Right ventricle myocardium inferior (tissue), 1 donor: ENCODE measurements around the gene ATF2. TPM values are rescaled to one million over a fixed set of nuclear protein-coding genes. Genes with fewer than 3 reads are reported as not detected.

ENCODE experiments used
- ATAC-seq: fragments of 200-7000 bp; cut with Tn5 transposase; one replicate; pipeline ENCODE4 v1.9.1; 2020; ENCODE audit warnings: mild to moderate bottlenecking, moderate library complexity
- DNase-seq: peaks from one replicate; pipeline ENCODE4 v3.0.0; 2021; ENCODE audit errors: missing footprints
- intact Hi-C: fragments of 100-400 bp; cut with DNase I; formaldehyde crosslinking; loops from one replicate; pipeline ENCODE4 v1.11.0; 2022
- long read RNA-seq: library from polyadenylated mRNA; unstranded; transcript quantifications from one replicate; pipeline ENCODE4 v2.0.0, GENCODE V29; 2021
- total RNA-seq: library from RNA; stranded (reverse); fragmentation: NEBNext Ultra II Directional; extraction: Animal tissue kit (Norgen Biotek cat#: 25700); gene quantifications from one replicate; pipeline ENCODE4 v1.2.1, GENCODE V29; 2021
- donor health status: DM: no; HTN: yes; CAD: no; lungs with severe emphysema.

The ATF2 gene
- total RNA-seq, result 27.6 TPM
- long read RNA-seq, full-length matches to known transcripts, result 6 of 11 reads
- long read RNA-seq, partial matches to known transcripts, result 0 of 11 reads
- long read RNA-seq, other reads (novel, unspliced or antisense), result 5 of 11 reads

- ATAC-seq (peak; percentile 99), DNase-seq (peak; percentile 99)
- intact Hi-C loops, result loop anchor here (1.0 to 5.0 kb wide), 2 partner anchors 13 to 161 kb away; partner anchors contain the start of genes ATP5MC3 and CHN1
Observed at GRCh38 chr2:175167792-175168563, at the start of gene ATF2. Gene ATF2 (minus strand): TSS chr2:175168203. CDS start chr2:175136443, 31,760 bp downstream.

GRCh38 chr2:175207741-175208438 lies 39.9 kb upstream of the ATF2 start:
- ATAC-seq, result peak; percentile 86
- peak; percentile 76 for DNase-seq
- intact Hi-C loops, result no loop called here

- intact Hi-C loops, result no loop called here
- no peak for DNase-seq
- ATAC-seq, result no peak
Observed at GRCh38 chr2:175206866-175207265, 38.9 kb upstream of the ATF2 start.

- DNase-seq (no peak), ATAC-seq (no peak)
- intact Hi-C loops, result no loop called here
Observed at GRCh38 chr2:175205523-175205922, 37.5 kb upstream of the ATF2 start.

- ATAC-seq (peak; percentile 58), DNase-seq (no peak)
- intact Hi-C loops, result loop anchor here (2.0 kb wide), 1 partner anchor 79 kb away; no protein-coding TSS in a partner anchor
Observed at GRCh38 chr2:175203621-175204496, 35.9 kb upstream of the ATF2 start.

- intact Hi-C loops, result no loop called here
- no peak for ATAC-seq
Observed at GRCh38 chr2:175195012-175195411, 27.0 kb upstream of the ATF2 start.

GRCh38 chr2:175188761-175189160 lies 20.8 kb upstream of the ATF2 start:
- intact Hi-C loops, result no loop called here
- no peak for ATAC-seq
- no peak for DNase-seq

More at GRCh38 chr2:175195012-175195411, 27.0 kb upstream of the ATF2 start:
- DNase-seq, result no peak

GRCh38 chr2:175187378-175187777 lies 19.4 kb upstream of the ATF2 start:
- ATAC-seq (no peak), DNase-seq (no peak)
- intact Hi-C loops, result no loop called here

GRCh38 chr2:175183674-175184073 lies 15.7 kb upstream of the ATF2 start:
- no peak for ATAC-seq
- no peak for DNase-seq
- intact Hi-C loops, result loop anchor here (5.0 kb wide), 1 partner anchor 71 kb away; no protein-coding TSS in a partner anchor

- no peak for ATAC-seq
- no peak for DNase-seq
- intact Hi-C loops, result loop anchor here (1.0 to 5.0 kb wide), 2 partner anchors 14 to 70 kb away; partner anchors contain the start of gene ATF2
Observed at GRCh38 chr2:175181877-175182308, 13.9 kb upstream of the ATF2 start.

- intact Hi-C loops, result loop anchor here (1.0 to 5.0 kb wide), 2 partner anchors 13 to 69 kb away; partner anchors contain the start of gene ATF2
- DNase-seq (peak; percentile 99), ATAC-seq (peak; percentile 98)
Observed at GRCh38 chr2:175181104-175181876, 13.3 kb upstream of the ATF2 start, which contains the start of gene ATP5MC3. Gene ATP5MC3 (minus strand): TSS chr2:175181710. CDS start chr2:175181393, 317 bp downstream.

GRCh38 chr2:175180701-175181103 lies 12.7 kb upstream of the ATF2 start:
- ATAC-seq, result peak; percentile 77
- intact Hi-C loops, result loop anchor here (1.0 to 5.0 kb wide), 2 partner anchors 12 to 68 kb away; partner anchors contain the start of gene ATF2
- DNase-seq, result no peak

GRCh38 chr2:175176624-175177023 lies 8.6 kb upstream of the ATF2 start:
- DNase-seq (no peak), ATAC-seq (no peak)
- intact Hi-C loops, result no loop called here

- no peak for DNase-seq
- no peak for ATAC-seq
- intact Hi-C loops, result no loop called here
Observed at GRCh38 chr2:175175896-175176295, 7.9 kb upstream of the ATF2 start.

- intact Hi-C loops, result no loop called here
- DNase-seq (no peak), ATAC-seq (no peak)
Observed at GRCh38 chr2:175175320-175175719, 7.3 kb upstream of the ATF2 start.

- intact Hi-C loops, result no loop called here
- DNase-seq (no peak), ATAC-seq (no peak)
Observed at GRCh38 chr2:175170659-175171304, 2.8 kb upstream of the ATF2 start.

GRCh38 chr2:175169191-175169590 lies 1.2 kb upstream of the ATF2 start:
- intact Hi-C loops, result loop anchor here (5.0 kb wide), 1 partner anchor 162 kb away; the partner anchor contains the start of gene CHN1
- DNase-seq (no peak), ATAC-seq (no peak)
